HK-2 (cell line): ENCODE results near the gene KAT8.
A peak's percentile ranks its signal among the peaks of the same experiment; 100 is the strongest.
"Not testable (repeated sequence)": the region's sequence is repeated elsewhere in the genome, so short reads cannot be mapped to it uniquely, and the experiment has no call there.

Source experiments
- DNase-seq: peaks from one replicate; pipeline ENCODE4 v3.0.0-alpha.2; 2018; ENCODE audit not compliant: unreplicated experiment

KAT8 gene

DNA sequence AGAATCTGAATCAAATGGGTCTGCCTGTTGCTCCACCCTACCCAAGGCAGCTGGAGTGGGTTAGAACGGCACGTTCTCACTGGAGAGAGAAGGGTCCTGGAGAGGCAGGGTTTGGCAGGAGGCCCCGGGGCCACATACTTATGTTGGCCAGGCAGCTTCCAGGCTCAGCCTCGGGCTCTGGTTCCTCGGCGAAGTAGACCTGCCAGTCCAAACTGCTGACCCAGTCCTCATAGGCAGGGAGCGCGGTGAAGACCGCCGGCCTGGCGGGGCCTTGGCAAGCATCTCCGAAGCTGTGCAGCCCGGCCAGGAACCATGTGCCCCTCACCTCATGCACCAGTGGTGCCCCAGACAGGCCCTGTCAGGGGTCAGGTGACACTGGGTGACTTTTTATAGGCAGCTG lies 33.5 kb upstream of the KAT8 start:
- no peak for DNase-seq

DNA sequence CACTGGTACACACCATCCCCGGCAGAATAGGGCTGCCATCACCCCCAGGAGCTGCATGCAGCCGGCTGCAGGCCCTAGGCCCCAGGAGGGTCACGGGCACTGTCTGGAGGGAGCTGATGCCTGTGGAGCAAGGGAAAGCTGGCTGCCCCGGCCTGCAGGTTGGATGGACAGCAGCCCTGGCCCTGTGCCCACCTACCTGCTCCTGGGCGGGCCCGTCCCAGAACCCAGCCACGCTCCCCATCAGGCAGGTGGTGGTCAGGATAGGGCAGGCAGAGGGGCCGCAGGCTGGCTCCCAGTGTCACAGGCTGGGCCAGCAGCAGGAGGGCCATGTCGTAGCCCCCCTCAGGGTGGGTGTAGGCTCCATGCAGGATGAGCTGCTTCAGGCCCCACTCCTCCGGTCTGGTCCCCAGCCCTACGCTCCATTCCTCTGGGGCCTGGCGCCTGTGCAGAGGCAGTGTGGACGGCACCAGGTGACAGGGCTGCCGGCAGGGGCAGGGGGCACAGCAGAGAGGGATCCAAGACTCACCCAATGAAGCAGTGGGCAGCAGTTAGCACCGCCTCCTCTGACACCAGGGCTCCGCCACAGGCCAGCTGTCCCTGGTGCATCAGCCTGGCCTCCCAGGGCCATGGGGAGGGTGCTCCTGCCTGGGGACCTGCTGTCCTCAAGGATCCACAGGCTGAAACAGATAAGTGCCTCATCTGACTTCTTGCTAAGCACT lies 32.7 kb upstream of the KAT8 start:
- no peak for DNase-seq

DNA sequence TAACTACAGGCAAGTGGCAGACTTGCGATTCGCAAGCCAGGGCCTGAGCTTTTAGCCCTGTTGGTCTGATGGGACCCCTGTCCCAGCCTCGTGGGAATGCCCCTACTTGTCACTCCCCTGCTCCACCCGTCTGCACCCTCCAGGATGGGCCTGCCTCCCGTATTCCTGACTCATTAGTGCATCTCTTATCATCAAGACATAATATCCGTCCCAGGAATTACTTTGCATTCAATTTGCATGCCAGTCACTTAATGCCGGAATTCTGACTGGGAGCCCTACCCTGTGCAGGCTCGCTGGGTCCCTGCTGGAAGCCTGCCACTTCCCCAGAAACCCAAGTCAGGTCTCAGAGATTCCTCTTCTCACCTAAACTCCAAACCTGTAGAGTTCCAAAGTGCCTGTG lies 32.1 kb upstream of the KAT8 start:
- no peak for DNase-seq

DNA sequence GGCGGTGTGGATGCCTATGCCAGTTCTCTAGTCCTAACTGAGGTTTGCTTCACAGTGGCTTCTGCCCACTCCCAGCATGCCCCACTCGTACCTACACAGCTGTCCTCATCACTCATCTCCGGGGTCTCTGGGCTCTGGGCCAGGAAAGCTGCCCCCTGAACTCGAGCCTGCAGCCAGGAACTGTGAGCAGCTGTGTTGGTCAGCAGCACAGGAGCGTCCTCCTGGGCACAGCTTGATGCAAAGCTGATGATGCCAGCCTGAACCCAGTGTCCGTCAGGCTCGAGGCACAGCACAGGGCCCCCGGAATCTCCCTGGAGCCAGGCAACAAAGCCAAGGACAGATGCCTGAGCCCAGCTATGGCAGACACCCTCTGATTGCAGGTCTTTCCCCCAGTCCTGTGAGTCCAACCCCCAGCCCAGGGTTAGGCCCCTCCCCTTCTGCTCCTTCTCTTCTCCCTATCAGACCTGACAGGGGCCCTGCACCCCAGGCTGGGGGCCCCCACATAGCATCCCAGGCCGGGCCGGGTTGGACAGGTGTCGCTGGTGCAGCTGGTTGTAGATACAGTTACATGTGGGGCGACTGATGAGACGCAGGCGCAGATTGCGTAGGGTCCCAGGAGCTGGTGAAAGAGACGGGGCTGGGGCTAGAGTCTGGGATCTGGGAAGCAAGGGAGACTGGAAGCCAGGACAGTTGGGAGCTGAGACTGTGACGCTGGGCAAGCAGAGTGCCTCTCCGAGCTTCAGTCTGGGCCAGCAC lies 31.4 kb upstream of the KAT8 start:
- DNase-seq = no peak

DNA sequence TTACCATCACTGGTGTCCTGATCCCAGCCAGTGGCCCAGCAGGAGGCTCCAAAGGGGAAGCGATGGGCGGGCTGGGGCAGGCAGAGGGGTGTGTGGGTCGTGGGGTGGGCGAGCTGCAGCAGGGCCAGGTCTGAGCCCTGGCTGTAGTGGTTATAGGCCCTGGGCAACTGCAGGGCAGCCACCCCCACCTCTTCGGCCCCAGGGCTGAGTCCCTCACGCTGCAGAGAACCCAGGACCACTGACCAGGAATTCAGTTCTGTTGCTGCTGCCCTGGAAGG lies 30.9 kb upstream of the KAT8 start:
- no peak for DNase-seq

DNA sequence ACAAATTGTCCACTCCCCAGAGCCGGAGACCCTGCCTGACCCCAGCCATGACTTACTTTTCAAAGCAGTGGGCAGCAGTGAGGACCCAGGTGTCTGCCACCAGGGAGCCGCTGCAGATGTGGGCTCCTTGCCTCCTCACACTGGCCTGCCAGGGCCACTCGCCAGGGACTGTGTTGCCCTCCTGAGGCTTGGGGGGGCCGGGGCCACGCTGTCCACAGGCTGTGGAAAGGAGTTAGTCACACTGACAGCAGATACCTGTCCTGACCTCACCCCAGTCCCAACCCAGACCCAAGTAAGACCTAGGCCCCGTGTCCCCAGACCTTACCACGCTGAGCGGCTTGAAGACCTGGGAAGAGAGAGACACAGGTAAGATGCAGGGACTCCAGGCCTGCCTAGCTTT lies 30.0 kb upstream of the KAT8 start:
- no peak for DNase-seq

DNA sequence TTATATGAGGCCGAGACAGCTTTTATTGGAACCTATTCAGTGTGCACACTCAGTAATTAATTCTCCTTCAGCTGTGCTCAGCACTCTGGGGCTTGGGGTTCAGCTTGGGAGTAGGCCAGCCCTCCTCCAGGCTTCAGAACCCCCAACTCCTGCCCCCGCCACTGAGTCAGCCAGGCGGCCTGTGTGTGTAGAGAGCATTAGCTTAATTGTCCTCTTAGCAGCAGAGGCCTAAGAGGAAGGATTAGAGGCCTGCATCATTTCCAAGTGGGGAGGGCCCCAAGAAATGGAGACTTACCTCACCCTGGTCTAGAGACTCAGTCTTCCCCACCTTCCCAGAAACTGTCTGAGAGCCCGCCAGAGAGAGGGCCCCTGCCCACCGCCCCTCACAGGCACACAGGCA lies 29.5 kb upstream of the KAT8 start:
- no peak for DNase-seq

DNA sequence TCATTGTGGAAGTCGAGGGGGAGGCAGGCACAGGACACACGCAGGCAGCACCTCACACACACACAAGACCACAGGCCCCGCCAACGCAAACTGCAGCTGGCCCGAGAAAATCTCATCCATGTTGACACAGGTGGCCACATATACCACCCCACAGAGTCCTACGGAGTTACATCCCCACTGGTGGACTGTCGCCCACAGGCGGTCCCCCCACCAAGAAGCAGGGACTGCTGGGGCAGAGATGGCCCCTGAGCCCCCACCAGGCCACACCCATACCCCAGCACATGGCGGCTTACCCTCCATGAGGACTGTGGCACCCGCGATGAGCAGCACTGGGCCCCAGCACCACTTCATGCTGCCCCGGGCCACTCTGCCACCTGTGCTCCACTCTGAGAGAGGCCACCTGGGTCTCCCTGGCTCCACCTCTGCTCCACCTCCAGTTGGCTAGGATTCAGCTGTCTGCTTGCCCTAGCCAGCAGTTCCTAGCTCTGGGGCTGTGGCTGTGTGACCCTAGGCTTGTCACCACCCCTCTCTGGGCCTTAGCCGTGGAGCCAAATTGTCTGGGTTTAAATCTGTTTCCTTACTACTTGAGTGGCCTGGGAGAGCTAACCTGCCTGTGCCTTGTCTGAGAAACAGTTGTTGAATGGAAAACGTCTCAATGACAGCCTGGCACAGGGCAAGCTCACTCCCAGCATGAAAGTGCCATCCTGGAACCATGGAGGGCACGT lies 28.8 kb upstream of the KAT8 start, which contains the start of gene PRSS53:
PRSS53 (minus strand) TSS at position 485 of the 725 bp plus-strand sequence; CDS start at position 351, 134 bp downstream.
- no peak for DNase-seq

DNA sequence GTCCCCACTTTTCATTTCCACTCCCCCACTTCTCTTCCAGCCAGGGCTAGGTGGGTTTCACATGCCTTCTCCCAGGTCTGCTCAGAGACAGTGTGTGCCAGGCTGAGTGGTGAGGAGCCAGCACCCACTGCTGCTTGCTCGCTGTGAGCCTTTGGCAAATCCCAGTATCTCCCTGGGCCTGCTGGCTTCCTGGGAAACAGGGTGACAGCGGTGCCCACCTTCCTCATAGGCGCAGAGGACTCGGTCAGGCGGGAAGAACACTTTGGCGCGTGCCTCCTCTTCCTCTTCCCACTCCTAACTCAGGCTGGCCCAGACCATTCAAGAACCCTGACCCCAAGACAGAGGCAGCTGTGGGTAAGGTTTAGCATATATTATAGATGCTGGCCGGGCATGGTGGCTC lies 28.3 kb upstream of the KAT8 start:
- DNase-seq = no peak

DNA sequence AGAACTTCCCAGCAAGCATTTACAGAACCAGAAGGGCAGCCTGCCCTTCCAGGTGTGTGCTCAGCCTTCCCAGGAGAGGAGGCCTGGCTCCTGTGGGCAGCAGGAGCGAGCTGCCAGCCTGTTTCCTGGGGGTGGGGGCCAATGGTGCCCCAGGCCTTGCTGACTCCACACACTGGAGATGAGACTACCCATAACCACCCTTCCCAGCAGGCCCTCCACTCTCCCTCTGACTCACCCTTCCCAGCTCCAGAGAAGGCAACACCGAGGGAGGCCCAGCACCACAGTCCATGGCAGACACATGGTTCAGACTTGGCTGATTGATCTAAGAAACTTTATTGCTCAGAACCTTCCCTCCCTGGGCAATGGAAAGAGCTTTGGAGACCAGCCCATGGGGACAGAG lies 26.9 kb upstream of the KAT8 start:
- DNase-seq = peak; percentile 70

DNA sequence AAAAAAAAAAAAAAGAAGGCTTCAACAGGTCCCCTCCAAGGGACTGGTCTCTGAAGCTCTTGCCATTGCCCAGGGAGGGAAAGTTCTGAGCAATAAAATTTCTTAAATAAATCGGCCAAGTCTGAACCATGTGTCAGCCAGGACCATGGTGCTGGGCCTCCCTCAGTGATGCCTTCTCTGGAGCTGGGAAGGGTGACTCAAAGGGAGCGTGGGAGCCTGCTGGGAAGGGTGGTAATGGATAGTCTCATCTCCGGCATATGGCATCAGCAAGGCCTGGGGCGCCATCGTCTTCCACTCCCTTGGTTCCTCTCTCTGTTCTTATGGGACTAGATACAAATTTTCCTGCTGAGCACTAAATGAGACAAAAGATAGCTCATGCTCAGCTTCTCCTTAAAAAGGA lies 25.1 kb upstream of the KAT8 start:
- no peak for DNase-seq

DNA sequence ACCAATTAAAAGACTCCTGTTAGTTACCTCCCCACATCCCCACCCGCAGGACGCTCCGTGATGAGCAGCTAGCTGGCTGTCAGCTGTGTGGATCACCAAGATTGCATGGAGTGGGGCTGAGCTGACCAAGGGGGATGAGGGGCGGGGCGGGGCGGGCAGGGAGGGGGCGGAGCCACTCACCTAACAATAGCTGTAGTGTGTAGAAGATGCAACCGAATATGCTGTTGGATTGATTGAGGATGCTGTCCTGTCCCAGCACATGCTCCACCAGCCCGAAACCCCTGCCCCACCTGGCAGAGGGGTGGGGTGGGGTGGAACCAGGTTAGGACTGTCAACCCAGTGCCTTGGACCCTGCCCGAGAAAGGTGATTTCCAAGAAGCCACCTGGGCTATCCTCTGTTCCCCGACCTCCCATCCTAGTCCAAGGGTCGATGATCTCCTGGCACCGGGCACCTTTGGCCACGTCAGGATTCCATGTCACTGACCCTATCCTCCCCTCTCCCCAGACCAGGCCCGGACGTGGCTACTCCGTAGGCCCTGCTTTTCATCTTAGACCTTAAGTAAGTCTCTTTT lies 24.2 kb upstream of the KAT8 start:
- peak; percentile 68 for DNase-seq

DNA sequence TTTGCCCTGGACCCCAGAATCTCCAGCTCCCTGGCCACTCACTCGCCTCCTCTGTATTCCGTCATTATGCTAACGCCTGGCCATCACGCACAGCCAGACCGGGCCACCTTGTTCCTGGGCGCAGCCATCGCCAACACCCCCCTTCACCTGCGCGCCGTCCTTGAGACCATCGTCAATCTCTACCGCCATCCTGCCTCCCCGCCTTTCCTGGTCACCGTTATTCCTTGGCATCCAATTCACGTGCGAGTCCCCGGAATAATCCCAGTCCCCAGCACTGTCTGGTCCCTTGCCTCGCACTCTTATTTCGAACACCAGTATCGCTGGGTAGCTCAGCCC lies 23.4 kb upstream of the KAT8 start:
- no peak for DNase-seq

DNA sequence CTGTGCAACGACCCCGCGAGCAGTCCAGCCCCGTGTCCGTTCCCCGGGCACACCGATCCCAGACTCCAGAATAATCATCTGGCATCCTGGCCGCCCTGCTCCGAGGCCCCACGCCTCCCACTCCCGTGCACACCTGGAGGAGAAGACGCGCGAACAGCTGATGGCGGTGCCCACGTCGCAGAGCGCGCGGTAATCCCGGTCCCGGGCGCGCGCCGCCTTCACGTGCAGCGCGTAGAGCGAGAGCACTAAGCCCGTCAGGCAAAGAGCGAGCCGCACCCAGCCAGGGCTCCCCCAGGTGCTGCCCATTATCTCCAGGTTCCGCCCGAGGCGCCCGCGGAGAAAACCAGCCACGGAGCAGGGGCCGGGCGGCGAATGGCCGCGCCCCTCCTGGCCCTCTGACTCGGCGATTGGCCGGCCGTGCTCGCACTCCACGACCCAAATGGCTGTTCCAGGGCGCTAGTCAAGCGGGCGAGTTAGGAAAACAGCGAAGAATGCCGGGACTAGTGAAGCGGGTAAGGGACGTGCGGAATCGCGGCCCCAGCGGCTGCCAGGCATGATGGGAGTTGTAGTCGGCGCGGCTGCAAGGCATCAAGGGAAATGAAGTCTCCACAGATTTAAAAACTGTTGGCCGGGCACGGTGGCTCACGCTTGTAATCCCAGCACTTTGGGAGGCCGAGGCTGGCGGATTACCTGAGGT lies 22.9 kb upstream of the KAT8 start, which contains the start of gene VKORC1:
VKORC1 (minus strand) TSS at position 374 of the 697 bp plus-strand sequence; CDS start at position 306, 68 bp downstream.
- peak; percentile 100 for DNase-seq

DNA sequence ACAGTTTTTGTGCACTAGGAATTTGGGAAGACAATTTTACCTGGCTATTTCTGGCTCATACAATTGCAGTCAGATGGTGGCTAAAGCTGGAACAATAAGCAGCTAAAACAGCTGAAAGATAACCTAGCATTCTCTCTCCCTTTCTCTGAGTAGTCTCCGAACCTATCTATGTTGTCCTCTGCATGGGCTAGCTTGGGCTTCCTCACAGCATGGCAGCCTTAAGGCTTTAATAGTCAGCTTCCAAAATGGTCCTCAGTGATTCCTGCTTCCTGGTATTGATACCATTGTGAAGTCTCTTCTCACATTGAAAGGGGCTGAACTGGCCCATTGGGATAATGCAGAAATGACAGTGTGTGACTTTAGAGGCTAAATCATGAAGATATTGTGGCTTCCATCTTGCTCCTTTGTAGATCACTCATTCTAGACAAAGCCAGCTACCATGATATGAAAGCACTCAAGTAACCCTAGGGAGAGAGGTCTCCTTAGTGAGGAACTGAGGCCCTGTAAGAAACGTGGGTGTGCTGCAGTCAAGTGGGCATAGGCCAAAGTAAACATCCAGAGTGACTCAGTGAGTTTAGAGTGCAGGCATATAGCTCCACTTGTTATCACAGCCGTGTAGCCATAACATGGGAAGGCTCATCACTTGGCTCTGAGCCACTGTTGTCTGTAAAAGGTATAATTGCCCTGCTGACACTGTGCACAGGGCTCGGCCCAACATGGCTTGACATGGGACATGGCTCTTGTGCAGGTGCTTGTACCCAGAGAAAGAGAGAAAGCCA lies 17.4 kb upstream of the KAT8 start:
- no peak for DNase-seq

DNA sequence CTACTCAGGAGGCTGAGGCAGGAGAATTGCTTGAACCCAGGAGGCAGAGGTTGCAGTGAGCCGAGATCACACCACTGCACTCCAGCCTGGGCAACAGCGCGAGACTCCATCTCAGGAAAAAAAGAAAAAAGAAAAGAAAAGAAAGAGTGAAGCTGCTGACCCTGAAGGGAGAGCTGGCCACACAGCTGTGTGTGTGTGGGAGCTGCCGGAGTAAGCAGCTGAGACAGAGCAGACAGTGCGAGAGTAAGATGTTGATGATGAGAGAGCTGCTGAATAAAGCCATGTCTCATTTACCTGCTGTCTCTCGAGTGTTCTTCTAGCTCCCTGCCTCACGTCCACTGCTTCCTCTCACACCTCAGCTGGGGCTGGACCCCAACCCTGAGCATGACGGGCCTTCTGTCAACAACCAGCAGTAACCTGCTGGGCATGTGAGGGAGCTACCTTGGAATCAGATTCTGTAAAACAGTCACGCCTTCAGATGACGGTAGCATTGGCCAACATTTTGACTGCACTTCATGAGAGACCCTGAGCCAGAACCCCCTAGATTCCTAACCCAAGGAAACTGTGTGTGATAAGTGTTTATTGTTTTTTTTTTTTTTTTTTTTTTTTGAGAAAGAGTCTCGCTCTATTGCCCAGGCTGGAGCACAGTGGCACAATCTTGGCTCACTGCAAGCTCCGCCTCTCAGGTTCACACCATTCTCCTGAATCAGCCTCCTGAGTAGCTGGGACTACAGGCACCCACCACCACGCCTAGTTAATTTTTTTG lies 16.4 kb upstream of the KAT8 start:
- DNase-seq = not testable (repeated sequence)

DNA sequence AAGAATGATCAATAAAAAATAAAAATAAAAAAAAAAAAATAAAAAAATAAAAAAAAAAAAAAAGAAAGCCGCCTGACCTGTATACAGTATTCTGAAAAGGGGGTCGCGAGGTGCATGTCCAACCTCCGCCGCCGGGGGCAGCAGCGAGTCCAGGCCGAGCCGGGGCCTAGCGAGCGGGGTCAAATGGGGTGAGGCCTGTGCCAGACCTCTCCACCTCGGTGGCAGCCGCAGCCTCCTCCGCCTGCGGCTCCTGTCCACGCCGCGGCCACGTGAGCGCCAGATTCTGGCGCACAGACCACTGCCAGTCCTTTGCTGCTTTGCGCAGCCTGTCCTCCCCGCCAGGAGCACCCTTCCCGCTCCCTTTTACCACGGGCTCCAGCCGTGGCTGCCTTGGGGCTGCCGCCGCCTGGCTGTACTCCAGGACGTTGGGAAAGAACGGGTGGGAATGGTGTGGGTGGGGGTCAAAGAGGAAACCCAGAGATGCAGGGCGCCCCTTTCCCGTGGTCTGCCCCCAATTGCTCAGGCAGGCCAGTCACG lies 11.7 kb upstream of the KAT8 start:
- no peak for DNase-seq

DNA sequence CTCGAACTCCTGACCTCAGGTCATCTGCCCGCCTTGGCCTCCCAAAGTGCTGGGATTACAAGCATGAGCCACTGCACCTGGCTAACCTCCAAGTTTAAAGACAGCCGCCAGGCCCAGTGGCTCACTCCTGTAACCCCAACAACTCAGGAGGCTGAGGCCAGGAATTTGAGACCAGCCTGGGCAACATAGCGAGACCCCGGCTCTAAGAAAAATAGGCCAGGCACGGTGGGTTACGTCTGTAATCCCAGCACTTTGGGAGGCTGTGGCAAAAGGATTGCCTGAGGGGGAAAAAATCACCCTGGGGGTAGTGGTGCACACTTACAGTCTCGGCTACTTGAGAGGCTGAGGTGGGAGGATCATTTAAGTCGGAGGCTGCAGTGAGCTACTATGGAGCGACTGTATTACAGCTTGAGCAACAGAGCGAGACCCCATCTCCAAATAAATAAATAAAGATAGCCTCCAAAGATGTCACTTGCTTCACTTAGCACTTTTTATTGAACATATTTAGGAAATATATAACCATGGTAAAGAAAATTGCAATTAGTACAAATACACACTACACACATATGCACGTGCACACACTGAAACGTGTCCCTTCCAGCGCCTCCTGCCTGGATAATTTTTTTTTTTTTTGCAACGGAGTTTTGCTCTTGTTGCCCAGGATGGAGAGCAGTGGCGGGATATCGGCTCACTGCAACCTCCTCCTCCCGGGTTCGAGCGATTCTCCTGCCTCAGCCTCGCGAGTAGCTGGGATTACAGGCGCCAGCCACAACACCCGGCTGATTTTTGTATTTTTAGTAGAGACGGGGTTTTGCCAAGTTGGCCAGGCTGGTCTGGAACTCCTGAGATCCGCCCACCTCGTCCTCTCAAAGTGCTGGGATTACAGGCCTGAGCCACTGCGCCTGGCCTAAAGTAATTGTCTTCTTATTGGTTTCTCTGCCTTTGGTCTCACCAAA lies 10.7 kb upstream of the KAT8 start:
- no peak for DNase-seq

DNA sequence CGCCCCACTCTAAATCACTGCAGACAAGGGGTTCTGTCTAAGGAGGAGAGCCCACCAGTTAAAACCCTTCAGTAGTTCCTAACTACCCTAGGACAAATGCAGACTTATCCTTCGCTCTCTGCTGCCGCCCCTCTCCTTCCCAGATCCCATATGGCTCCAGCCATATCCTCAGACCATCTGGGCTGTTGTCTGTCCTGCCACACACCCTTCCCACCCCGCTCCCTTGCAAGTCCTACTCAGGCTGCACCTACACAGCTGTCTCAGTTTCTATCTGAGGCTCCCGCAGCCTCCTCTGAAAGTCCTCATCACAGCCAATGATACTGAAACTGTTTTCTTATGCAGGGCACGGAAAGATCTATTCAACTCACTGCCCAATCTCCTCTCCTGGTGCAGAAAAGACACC lies 10.0 kb upstream of the KAT8 start:
- DNase-seq = no peak
